Measurements from ENCODE around the gene CYTH2. TPM values are rescaled to one million over a fixed set of nuclear protein-coding genes. Genes with fewer than 3 reads are reported as not detected.

CYTH2 gene
- total and polyA plus RNA-seq, 9 of the 15 experiments (the other 6 are each of a cell fraction or from before 2014, with no cell fraction given), result 1.8 to 45.2 (median 23.8) TPM

GRCh38 chr19:48445256-48445605 lies 23.9 kb upstream of the CYTH2 start:
- ATAC-seq, result peak; percentile 86
- no peak for TF ChIP-seq ZNF668 (CRISPR knock-in tag; IDR thresholded peaks at IDR 0.05)
- no peak for TF ChIP-seq SMARCA5 (IDR thresholded peaks at IDR 0.05)
- TF ChIP-seq, protein P1, sequence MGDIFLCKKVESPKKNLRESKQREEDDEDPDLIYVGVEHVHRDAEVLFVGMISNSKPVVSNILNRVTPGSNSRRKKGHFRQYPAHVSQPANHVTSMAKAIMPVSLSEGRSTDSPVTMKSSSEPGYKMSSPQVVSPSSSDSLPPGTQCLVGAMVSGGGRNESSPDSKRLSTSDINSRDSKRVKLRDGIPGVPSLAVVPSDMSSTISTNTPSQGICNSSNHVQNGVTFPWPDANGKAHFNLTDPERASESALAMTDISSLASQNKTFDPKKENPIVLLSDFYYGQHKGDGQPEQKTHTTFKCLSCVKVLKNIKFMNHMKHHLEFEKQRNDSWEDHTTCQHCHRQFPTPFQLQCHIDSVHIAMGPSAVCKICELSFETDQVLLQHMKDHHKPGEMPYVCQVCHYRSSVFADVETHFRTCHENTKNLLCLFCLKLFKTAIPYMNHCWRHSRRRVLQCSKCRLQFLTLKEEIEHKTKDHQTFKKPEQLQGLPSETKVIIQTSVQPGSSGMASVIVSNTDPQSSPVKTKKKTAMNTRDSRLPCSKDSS (IDR thresholded peaks at IDR 0.05; ENCODE audit: low read depth, partially characterized antibody), result no peak
- no peak for TF ChIP-seq XRCC4 (IDR thresholded peaks at IDR 0.05; ENCODE audit: extremely low read depth, insufficient read depth, insufficient read length)
- TF ChIP-seq ARID3A (IDR thresholded peaks at IDR 0.05; ENCODE audit: borderline replicate concordance, low read depth, low read length), result peak; percentile 96
- TF ChIP-seq ZSCAN32 (CRISPR knock-in tag; IDR thresholded peaks at IDR 0.05), result no peak
- no peak for TF ChIP-seq ZNF282 (CRISPR knock-in tag; IDR thresholded peaks at IDR 0.05)
- no peak for TF ChIP-seq ZNF589 (CRISPR knock-in tag; IDR thresholded peaks at IDR 0.05; ENCODE audit: low read depth)
- TF ChIP-seq STAG1 (CRISPR knock-in tag; IDR thresholded peaks at IDR 0.05; ENCODE audit: borderline replicate concordance), result no peak
- TF ChIP-seq TRIM28 (IDR thresholded peaks at IDR 0.05), result no peak
- TF ChIP-seq SRSF1 (IDR thresholded peaks at IDR 0.05; ENCODE audit: low read depth, low read length), result no peak
- peak; percentile 75 for TF ChIP-seq GATA2 (CRISPR knock-in tag; IDR thresholded peaks at IDR 0.05)
- peak; percentile 73 for TF ChIP-seq TEAD4 (IDR thresholded peaks at IDR 0.05; ENCODE audit: low read length)
- TF ChIP-seq TEAD4 (CRISPR knock-in tag; IDR thresholded peaks at IDR 0.05; ENCODE audit: borderline replicate concordance), result no peak
- no peak; the same call in 1 of the 2 replicates for TF ChIP-seq CEBPG (CRISPR knock-in tag; IDR thresholded peaks at IDR 0.05)
- TF ChIP-seq CEBPG (tag; conservative IDR thresholded peaks at IDR 0.05 in 1 of 2, IDR thresholded peaks at IDR 0.05 in 1 of 2), result peak; percentile 61 to 85
- no peak for TF ChIP-seq MXI1 (IDR thresholded peaks at IDR 0.05; ENCODE audit: low read depth, low read length)
- no peak for TF ChIP-seq JUND (IDR thresholded peaks at IDR 0.05; ENCODE audit: borderline replicate concordance, low read depth, low read length)
- TF ChIP-seq JUND (tag; IDR thresholded peaks at IDR 0.05; ENCODE audit: borderline replicate concordance, low read depth, low read length), result 0 out of 3 replicates have a peak, but pooled peaks have one; percentile 8
- TF ChIP-seq PHB (CRISPR knock-in tag; IDR thresholded peaks at IDR 0.05), result no peak
- TF ChIP-seq CEBPB (tag; IDR thresholded peaks at IDR 0.05), result peak; percentile 82
- peak; percentile 82 for TF ChIP-seq DACH1 (IDR thresholded peaks at IDR 0.05; ENCODE audit: partially characterized antibody)

More at GRCh38 chr19:48445256-48445605, 23.9 kb upstream of the CYTH2 start:
- Histone ChIP-seq H3K27me3 (ENCODE audit: control insufficient read depth in 2 of 2, insufficient read depth in 2 of 2, low read length in 2 of 2) (no peaks in the 10 kb centered on the region), H3K36me3 (ENCODE audit: control insufficient read depth, insufficient read depth, low read length) (peaks cover 62% of the 10 kb centered on the region), H3K9ac (ENCODE audit: insufficient read depth in 1 of 2, low read depth in 2 of 2, low read length in 2 of 2) (peak overlapping the region; percentile 97 to 98; a peak in 3 of 4 replicates), H3K27ac (ENCODE audit: extremely low read depth, low read depth, low read length) (peak overlapping the region; percentile 84), H3K4me2 (ENCODE audit: insufficient read depth, low read length) (peak overlapping the region; percentile 97), H3K4me3 (peak overlapping the region; percentile 97), H3K79me2 (ENCODE audit: control insufficient read depth, insufficient read depth, low read length) (peaks cover 32% of the 10 kb centered on the region), H2AFZ (ENCODE audit: low read depth, low read length) (peak overlapping the region; percentile 91), H3K9me3 (replicated peaks; ENCODE audit: control insufficient read depth, insufficient read depth, low read depth, low read length) (no peaks in the 10 kb centered on the region), H4K20me1 (replicated peaks; ENCODE audit: control insufficient read depth, insufficient read depth, low read length) (no peaks in the 10 kb centered on the region), H3K4me1 (replicated peaks in 1 of 2; ENCODE audit: control insufficient read depth in 2 of 2, insufficient read depth in 2 of 2, low read length in 2 of 2) (peaks cover 12 to 16% of the 10 kb centered on the region in 2 experiments), H3K9me1 (ENCODE audit: control insufficient read depth, insufficient read depth, low read length) (no peaks in the 10 kb centered on the region)
- intact Hi-C loops (cut with micrococcal nuclease) (no loop called here), in situ Hi-C loops (cut with MboI) (no loop called here)
- ChIA-PET POLR2A (interaction anchor here (0.6 to 4.7 kb wide), 5 partner anchors 13 to 179 kb away, joined by 3 to 25 read pairs (median 3); no protein-coding TSS in a partner anchor), CTCF (ENCODE audit: low intra/inter-chr PET ratio) (interaction anchor here (0.7 to 1.0 kb wide), 3 partner anchors 55 to 982 kb away, joined by 3 read pairs; no protein-coding TSS in a partner anchor)
- DNase-seq (ENCODE audit: extremely low read depth in 1 of 4, low spot score in 3 of 4) (peak; percentile 78 to 85 (median 80)), FAIRE-seq (no peak)
- WGBS (ENCODE audit: insufficient coverage, low coverage, missing lambda C conversion rate), result 2% methylated on average over 6 of the region's 6 CpGs
- BruUV-seq (replicated peaks), result no TSS peak

Data from K562 (cell line).